ENCODE measurements around the gene NAPA.

NAPA gene

GRCh38 chr19:47470447-47471195, 44.2 kb downstream of the NAPA start:
- Histone ChIP-seq H3K27ac (replicated peaks) (no peak overlapping the region), H3K4me3 (replicated peaks; ENCODE audit: insufficient read depth, low read length) (no peak overlapping the region), H3K27me3 (ENCODE audit: insufficient read depth, poor library complexity, severe bottlenecking) (peaks cover 44% of the 10 kb centered on the region)
- TF ChIP-seq CTCF (IDR thresholded peaks at IDR 0.05; ENCODE audit: insufficient read depth, low read length) = no peak
- no peak for TF ChIP-seq GABPA (IDR thresholded peaks at IDR 0.05; ENCODE audit: low read depth)
- no peak for TF ChIP-seq SPI1 (IDR thresholded peaks at IDR 0.05; ENCODE audit: borderline replicate concordance, low read depth)
- TF ChIP-seq, protein P1, sequence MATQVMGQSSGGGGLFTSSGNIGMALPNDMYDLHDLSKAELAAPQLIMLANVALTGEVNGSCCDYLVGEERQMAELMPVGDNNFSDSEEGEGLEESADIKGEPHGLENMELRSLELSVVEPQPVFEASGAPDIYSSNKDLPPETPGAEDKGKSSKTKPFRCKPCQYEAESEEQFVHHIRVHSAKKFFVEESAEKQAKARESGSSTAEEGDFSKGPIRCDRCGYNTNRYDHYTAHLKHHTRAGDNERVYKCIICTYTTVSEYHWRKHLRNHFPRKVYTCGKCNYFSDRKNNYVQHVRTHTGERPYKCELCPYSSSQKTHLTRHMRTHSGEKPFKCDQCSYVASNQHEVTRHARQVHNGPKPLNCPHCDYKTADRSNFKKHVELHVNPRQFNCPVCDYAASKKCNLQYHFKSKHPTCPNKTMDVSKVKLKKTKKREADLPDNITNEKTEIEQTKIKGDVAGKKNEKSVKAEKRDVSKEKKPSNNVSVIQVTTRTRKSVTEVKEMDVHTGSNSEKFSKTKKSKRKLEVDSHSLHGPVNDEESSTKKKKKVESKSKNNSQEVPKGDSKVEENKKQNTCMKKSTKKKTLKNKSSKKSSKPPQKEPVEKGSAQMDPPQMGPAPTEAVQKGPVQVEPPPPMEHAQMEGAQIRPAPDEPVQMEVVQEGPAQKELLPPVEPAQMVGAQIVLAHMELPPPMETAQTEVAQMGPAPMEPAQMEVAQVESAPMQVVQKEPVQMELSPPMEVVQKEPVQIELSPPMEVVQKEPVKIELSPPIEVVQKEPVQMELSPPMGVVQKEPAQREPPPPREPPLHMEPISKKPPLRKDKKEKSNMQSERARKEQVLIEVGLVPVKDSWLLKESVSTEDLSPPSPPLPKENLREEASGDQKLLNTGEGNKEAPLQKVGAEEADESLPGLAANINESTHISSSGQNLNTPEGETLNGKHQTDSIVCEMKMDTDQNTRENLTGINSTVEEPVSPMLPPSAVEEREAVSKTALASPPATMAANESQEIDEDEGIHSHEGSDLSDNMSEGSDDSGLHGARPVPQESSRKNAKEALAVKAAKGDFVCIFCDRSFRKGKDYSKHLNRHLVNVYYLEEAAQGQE (IDR thresholded peaks at IDR 0.05; ENCODE audit: insufficient replicate concordance, low read depth) = no peak
- no peak for TF ChIP-seq POLR2AphosphoS5 (IDR thresholded peaks at IDR 0.05; ENCODE audit: low read depth)
- DNase-seq (ENCODE audit: low read depth in 1 of 2, low spot score in 1 of 2) = no peak

- H3K27me3 ChIP-seq (ENCODE audit: insufficient read depth, poor library complexity, severe bottlenecking) = peaks cover 44% of the 10 kb centered on the region
- H3K4me3 ChIP-seq (replicated peaks; ENCODE audit: insufficient read depth, low read length) = no peak overlapping the region
- H3K27ac ChIP-seq (replicated peaks) = no peak overlapping the region
- TF ChIP-seq, protein P1 (IDR thresholded peaks at IDR 0.05; ENCODE audit: insufficient replicate concordance, low read depth) = no peak
- no peak for TF ChIP-seq SPI1 (IDR thresholded peaks at IDR 0.05; ENCODE audit: borderline replicate concordance, low read depth)
- no peak for TF ChIP-seq POLR2AphosphoS5 (IDR thresholded peaks at IDR 0.05; ENCODE audit: low read depth)
- no peak for TF ChIP-seq GABPA (IDR thresholded peaks at IDR 0.05; ENCODE audit: low read depth)
- TF ChIP-seq CTCF (IDR thresholded peaks at IDR 0.05; ENCODE audit: insufficient read depth, low read length) = no peak
- DNase-seq (ENCODE audit: low read depth in 1 of 2, low spot score in 1 of 2) = no peak
Observed at GRCh38 chr19:47469719-47470118, 45.1 kb downstream of the NAPA start.

GRCh38 chr19:47469363-47469700, 45.5 kb downstream of the NAPA start:
- no peak for DNase-seq (ENCODE audit: low read depth in 1 of 2, low spot score in 1 of 2)
- peaks cover 44% of the 10 kb centered on the region for H3K27me3 ChIP-seq (ENCODE audit: insufficient read depth, poor library complexity, severe bottlenecking)
- H3K27ac ChIP-seq (replicated peaks) = no peak overlapping the region
- TF ChIP-seq CTCF (IDR thresholded peaks at IDR 0.05; ENCODE audit: insufficient read depth, low read length) (no peak), SPI1 (IDR thresholded peaks at IDR 0.05; ENCODE audit: borderline replicate concordance, low read depth) (no peak), GABPA (IDR thresholded peaks at IDR 0.05; ENCODE audit: low read depth) (no peak), POLR2AphosphoS5 (IDR thresholded peaks at IDR 0.05; ENCODE audit: low read depth) (no peak)
- TF ChIP-seq, protein P1 (IDR thresholded peaks at IDR 0.05; ENCODE audit: insufficient replicate concordance, low read depth) = no peak
- H3K4me3 ChIP-seq (replicated peaks; ENCODE audit: insufficient read depth, low read length) = no peak overlapping the region
